Right renal pelvis (tissue), 4 donors: Measurements from ENCODE around the gene HADHA. TPM values are rescaled to one million over a fixed set of nuclear protein-coding genes. Genes with fewer than 3 reads are reported as not detected.

Source experiments
- DNase-seq, 4 donors: peaks; one replicate each; pipeline ENCODE4 v3.0.0-alpha.2; 2013; ENCODE audit warnings: low read depth in 4 of 4, low spot score in 3 of 4, missing footprints in 1 of 4
- polyA plus RNA-seq, 4 donors: library from polyadenylated mRNA; unstranded; fragments of 120-200 nt; gene quantifications; one replicate each; pipeline ENCODE4 v1.2.1, GENCODE V29; 2013; ENCODE audit not compliant: insufficient read length in 4 of 4

The HADHA gene
- polyA plus RNA-seq, 4 donors: 200 to 221 (median 210) TPM

DNA sequence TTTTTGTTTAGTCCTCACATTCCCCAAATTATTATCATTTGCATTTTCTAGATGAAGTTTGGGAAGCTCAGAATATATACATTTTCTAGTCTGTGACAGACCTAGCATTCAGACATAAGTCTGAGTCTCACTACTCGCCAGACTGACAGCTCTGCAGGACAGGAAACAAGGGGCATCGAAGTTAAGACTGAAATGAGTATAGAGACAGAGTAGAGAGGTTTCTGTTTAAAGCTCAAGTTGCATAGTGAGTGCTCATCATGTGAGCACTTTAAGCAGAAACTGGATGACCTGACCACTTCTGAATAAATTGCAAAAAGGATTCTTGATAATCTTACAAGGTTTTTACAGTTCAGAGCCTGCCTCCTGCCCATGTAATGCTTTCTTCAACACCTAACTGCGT, 1.4 kb upstream of the HADHA start:
- no peak for DNase-seq

DNA sequence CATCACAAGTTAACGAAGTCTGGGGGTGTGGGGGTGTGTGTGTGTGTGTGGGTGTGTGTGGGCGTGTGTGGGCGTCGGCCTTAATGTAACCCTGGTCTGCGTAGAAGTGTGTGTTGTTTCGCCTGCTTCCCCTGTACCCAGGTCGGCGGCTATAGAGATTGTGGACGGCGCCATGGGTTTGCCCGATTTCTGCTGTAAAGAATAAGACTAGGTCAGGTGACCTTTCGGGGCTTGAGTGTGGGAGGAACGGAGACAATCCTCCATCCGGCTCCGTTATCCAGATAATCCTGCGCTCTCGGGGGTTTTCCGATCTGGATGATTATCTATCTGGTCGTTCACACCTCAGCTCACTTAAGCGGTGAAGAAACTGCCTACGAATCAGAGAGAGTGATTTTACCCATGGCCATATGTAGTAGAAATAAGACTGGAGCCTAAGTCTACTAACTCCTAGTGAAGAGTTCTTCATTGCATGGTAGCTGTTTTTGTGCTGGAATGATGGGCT, 850 bp upstream of the HADHA start:
- peak in 1 of 4 donors; percentile 19 for DNase-seq

DNA sequence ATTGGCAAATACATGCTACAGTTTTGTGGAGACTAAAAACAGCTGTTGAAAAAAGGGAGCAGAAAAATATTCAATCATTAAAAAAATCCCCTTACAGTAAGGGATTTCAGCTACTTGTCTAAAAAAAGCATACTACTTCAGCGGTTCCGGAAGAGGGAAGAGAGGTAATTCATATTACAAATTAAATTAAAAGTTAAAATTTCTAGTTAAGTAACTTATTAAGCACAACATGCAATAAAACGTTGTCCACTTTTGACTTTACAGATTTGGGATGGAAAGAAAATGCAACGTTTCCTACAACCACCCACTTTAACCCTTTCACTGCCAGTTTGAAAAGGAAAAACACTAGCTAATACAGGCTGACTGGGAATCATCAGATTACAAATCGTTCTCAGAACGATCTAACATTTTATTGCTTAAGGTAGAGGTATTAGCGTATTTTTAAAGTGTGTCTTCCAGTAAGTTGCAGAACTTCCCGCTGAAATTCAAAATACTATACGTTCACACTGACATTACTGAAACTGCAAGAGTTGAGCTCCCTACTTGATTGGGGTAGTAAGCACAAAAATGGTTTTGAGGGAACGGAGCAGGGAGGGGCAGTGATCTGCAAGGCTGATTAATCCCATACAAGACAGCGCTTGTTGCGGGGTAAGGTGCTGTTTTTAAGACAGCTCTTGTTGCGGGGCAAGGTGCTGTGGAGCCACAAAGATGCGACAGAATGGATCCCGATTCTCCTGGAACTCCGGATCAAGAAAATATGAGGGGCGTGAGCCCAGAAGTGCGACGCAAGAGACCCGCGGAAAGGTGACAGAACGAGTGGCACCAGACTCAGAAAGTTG, 743 bp downstream of the HADHA start:
- peak in 3 of 4 donors; percentile 30 to 45 (median 43) for DNase-seq

DNA sequence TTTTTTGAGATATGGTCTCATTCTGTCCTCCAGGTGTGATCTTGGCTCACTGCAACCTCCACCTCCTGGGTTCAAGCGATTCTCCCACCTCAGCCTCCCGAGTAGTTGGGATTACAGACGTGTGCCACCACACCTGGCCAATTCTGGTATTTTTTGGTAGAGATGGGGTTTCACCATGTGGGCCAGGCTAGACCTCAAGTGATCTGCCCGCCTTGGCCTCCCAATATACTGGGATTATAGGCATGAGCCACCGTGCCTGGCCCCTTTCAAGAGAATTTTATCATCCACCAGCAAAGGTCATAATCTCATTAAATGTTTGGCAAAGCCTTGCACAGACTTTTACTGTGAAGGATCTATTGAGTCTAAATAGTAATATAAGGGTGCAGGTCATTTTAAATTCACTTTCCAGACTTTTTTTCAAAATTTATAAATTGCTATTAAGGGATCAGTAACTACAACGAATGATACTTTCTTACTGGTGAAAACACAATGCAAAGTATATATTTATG, 2.5 kb downstream of the HADHA start:
- DNase-seq: no peak

DNA sequence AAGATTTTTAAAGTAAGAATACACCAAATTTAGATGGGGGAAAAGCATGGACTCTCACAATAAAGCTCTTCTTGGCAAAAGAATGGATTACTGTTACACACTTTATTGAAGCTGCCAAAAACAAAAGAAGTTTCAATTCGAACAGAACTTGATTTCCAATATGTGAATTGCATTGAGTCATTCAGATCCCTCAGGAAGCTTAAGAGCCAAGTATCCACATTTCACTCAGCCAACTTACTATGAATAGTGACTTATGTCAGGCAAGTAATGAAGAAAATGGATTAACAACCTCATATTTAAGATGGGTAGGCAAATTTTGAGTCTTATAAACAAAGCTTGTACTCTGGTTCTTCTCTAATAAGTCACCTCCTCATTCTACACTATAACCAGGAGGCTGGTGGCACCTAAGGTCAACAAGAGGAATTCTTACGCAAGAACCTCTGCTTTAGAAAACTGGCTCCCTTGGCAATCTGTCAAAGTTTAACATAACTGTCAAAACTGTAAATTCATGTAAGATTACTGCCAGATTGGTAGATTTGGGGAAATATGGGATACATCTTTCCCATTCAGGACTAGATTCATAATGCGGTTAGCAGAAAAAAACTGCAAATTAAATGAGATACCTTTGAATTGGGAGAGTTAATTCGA, 6.0 kb downstream of the HADHA start:
- no peak for DNase-seq

DNA sequence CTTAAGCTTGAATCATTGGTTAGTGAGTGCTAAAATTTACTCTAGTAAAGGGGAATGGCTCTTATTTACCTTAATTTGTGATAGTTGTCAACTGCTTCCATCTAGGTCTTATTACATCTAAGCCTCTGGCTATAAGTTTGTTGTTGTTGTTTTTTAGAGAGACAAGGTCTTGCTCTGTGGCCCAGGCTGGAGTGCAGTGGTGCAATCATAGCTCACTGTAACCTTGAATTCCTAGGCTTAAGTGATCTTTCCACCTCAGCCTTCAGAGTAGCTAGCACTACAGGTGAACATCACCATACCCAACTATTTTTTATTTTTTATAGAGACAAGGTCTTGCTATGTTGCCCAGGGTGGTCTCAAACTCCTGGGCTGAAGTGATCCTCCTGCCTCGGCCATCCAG, 6.6 kb downstream of the HADHA start:
- no peak for DNase-seq

DNA sequence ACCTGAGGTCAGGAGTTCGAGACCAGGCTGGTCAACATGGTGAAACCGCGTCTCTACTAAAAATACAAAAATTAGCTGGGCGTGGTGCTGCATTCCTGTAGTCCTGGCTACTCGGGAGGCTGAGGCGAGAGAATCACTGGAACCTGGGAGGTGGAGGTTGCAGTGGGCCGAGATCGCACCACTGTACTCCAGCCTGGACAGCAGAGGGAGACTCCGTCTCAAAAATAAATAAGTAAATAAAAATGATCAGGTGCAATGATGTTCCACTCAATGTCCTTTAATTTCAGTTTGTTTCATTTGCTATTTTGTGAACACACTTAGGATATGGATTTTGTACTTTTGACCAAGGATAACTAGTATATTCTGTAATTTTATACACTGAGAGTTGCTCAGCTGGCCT, 9.3 kb downstream of the HADHA start:
- no peak for DNase-seq

DNA sequence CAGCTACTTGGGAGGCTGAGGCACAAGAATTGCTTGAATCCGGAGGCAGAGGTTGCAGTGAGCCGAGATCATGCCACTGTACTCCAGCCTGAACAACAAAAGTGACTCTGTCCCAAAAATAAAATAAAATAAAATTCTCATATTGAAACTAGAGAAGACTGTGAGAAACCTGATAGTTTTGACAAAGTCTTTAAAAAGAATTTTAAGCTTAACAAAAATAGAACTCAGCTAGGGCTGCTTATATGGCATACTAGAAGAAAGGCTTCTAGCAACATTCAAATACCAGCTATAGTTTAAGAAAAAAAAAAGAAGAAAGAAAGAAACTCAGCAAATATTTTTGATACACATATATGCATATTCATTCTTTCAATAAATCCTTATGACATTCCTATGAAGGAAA, 13.6 kb downstream of the HADHA start:
- no peak for DNase-seq

DNA sequence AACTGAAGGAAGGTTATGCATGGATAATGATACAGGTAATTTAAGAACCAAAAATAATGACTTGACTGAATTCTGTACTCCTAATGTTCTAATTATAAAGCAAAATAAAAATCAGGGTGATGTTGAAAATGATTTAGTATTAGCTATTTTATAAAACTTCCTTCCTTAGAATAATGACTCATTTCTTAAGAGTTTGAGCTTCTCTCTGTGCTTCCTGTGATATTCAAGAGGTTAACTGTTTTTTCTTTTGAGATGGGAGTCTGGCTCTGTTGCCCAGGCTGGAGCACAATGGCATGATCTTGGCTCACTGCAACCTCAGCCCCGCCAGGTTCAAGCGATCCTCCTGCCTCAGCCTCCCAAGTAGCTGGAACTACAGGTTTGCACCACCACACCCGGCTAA, 14.8 kb downstream of the HADHA start:
- no peak for DNase-seq

DNA sequence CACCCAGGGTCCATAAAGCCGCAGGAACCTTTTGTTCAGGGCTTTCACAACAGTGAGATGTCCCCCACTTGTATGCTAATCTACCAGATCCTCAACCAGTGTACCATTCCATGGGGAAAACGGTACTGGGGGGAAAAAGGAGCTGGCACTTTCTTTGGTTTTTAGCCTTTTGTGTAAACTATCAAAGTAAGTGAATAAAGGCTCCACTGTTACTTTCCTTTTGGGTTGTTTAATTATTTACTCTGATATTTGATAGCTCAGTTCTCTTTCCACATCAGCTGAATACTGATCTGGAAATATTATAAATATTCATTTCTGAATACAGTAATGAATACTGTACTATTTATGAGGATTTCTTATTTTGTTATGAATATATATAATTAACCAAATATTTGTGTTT, 20.3 kb downstream of the HADHA start:
- no peak for DNase-seq

DNA sequence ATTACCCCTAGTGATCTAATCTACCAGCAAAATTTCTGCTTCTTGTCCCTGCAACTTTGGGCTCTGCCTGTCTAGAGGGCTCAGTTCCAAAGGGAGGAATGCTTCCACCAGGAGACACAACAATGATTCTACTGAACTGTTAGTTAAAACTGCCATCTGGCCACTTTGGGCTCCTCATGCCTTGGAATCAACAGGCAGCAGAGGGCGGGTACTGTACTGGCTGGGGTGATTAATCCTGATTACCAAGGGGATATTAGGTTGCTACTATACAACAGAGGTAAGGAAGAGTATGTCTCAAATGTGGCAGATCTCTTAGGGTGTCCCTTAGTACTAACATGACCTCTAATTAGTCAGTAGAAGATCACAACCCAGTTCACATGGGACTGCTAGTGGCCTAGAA, 21.4 kb downstream of the HADHA start:
- no peak for DNase-seq

DNA sequence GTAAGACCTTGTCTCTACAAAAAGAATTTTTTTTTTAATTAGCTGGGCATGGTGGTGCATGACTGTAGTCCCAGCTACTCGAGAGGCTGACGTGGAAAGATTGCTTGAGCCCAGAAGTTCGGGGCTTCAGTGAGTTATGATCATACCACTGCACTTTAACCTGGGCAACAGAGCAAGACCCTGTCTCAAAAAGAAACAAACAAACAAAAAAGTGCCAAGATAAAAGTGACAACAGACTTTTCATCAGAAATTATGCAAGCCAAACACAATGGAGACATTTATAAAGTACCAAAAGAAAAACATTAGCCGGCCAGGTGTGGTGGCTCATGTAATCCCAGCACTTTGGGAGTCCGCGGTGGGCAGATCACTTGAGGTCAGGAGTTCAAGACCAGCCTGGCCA, 26.7 kb downstream of the HADHA start:
- DNase-seq: no peak

DNA sequence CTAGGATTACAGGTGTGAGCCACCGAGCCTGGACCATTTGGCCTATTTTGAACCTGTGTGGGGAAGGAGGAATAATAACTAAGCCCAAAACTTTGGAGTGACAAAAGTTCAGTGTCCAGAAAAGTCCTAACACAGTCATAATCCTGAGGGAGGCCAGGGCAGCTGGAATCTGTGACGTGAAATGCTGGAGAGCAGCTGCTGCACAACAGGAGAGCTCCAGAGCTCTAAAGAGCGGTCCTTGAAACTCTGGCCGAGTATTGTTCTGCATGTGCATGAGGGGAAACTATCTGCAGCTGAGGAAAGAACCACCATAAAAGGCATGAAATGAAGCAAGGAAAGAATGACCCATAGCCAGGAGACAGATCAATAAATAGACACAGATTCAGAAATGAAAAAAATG, 27.8 kb downstream of the HADHA start:
- no peak for DNase-seq

DNA sequence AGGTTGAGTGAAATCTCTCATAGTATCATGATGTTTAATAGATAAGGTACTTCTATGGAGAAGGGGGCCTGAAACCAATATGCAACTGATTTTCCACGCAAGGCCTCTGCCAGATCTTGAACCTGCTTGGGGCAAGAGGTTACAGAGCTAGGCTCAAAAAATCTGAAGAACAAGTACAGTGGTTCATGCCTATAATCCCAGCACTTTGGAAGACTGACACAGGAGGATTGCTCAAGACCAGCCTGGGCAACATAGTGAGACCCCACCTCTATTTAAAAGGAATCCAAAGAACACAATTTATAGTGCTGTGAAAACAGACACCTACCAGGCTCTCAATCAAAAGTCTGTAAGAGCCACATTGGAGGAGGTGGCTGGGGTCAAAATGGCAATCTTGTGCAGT, 28.6 kb downstream of the HADHA start:
- DNase-seq: no peak

DNA sequence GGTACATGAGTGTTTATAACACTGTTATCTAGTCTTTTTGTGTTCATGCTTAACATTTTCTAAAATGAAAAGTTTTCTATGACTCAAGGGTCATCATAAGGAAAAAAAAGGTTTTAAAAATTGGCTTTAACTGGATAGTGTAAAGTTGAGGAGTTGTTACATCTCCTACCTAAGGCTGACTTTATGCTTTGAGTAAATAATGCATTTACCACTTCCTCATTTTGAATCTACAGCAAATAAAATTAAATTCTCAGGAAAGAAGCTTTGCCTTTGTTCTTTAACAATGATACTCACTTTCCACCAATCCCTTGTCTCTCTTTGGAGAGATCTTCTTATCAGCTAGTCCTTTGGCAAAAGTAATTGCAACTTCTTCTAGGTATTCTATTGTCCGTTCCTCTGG, 29.7 kb downstream of the HADHA start:
- no peak for DNase-seq

DNA sequence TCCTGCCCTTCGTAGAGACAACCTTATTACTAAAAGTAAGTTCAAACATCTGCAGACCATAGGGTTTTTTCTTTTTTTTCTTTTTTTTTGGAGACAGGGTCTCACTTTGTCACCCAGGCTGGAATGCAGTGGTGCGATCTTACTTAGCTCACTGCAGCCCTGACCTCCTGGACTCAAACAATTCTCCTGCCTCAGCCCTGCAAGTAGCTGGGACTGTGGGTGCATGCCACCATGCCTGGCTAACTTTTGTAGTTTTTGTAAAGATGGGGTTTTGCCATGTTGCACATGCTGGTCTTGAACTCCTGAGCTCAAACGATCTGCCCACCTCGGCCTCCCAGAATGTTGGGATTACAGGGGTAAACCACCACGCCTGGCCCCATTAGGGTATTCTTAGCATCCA, 32.4 kb downstream of the HADHA start:
- DNase-seq: no peak

DNA sequence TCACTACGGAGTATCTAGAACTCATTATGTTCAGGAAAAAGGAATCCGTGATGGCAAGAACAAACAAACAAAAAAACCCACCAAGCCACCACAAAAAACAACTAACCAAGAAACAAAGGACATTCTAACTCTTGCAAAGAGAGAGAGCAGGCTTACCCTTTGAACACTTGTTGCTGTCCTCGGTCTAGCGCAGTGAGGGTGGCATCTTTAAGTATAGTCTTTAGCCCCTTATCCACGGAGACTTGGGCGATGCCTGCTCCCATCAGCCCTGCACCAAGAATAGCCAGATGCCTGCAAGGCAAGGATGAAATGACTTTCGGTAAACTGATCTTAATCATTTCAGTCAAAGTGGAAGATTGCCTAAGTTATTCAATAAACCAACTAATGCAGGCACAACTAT, 40.5 kb downstream of the HADHA start:
- DNase-seq: no peak

DNA sequence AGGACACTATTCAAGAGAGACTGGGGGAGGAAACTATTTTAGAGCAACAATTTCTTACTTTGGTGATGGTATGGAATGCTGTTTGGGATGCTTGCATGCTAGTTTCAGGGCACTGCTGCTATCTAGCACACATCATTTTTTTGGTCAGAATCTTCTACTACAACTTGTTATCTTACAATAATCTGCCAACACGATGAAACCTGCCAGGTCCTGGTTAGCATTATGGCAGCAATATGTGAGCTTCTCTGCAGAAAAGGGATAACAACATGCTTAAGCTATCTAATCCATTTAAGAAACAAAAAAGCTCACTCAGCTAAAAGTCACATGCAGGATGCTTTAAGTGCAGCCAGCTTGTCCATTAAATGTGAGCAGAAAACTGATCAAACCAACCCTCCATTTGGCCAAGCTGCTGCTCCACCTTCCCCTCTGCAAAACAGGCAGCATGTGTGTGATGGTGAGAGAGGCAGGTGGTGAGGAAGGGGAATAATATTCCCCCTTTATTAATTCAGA, 41.4 kb downstream of the HADHA start:
- no peak for DNase-seq

DNA sequence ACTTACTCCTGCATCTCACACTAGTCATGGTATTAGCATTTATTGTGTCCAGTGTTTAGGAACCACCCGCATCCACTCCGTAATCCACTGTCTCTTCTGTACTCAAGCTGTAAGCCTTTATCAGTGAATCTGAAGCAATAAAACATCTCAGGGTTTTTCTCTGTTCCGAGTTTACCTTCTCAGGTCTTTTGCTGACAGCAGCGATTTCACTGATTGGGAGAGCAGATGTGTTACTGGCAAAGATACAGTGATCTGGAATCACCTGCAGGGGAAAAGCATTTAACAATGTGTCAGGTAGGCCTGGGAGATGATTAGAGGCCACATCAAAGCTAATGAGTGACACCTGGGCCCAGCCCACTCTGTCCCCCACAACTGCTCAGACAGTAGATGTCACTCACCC, 46.9 kb downstream of the HADHA start:
- DNase-seq: no peak

DNA sequence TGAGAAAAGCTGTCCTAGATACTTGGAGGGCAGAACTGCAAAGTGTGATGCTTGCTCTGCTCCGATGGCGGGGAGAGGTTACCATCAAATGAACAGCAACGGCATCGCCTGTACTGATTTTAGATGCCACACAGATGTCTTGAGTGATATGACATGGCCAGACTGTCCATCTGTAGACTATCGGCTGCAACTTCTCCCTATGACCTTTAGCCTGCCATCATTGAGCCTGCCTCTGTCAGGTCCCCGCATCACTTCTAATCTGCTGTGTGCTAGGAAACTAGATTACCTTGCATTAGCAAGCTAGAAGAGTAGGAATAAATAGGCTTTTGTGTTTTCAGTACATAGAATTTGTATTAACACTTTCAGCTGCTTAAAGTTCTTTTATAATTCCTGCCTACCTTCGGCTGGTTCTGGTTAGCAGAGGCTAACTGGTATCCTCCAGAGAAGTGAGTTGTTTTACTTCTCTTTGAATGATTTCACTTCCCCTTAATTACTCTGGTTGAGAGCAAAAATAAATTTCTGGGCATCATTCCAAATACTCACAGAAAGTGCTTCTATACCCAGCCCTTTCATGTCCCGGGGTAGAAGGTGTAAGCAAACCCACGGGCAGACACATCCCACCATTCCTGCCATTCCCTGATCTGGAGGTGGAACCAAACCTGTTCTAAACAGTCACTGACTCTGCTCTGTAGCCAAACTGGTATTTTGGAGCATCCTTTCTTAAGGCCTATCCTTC, 47.6 kb downstream of the HADHA start:
- no peak for DNase-seq
